B cell (primary cell): ENCODE data around the gene STXBP4. TPM values are rescaled to one million over a fixed set of nuclear protein-coding genes. Genes with fewer than 3 reads are reported as not detected.

Experiments
- ATAC-seq: fragments of 200-7000 bp; cut with Tn5 transposase; one replicate; pipeline ENCODE4 v1.10.0; 2021; ENCODE audit warnings: low read depth, mild to moderate bottlenecking, moderate number of reproducible peaks, moderate library complexity
- CTCF ChIA-PET: fragments of 350-600 bp; sonication (Branson Sonifier 250); formaldehyde crosslinking; loops from one replicate; lab custom pipeline; 2021; ENCODE audit warnings: antibody characterized with exemption, inconsistent platforms; lab: Charles Lee
- POLR2A ChIA-PET: fragments of 350-600 bp; sonication (Branson Sonifier 250); formaldehyde crosslinking; loops from one replicate; lab custom pipeline; 2021; ENCODE audit warnings: antibody characterized with exemption; lab: Charles Lee
- DNase-seq: peaks from one replicate; pipeline ENCODE4 v3.0.0; 2013
- H2AFZ ChIP-seq: 2 replicates; pipeline ENCODE4 v1.6.1; 2012; ENCODE audit warnings: mild to moderate bottlenecking, low read depth, low read length; ENCODE audit not compliant: insufficient read depth, poor library complexity, severe bottlenecking
- H3K27ac ChIP-seq, 2 donors: 1 replicate in 1 of 2; 2 replicates in 1 of 2; pipeline ENCODE4 v1.5.1; 2012 to 2013; ENCODE audit warnings: low read length in 2 of 2, mild to moderate bottlenecking in 2 of 2, moderate library complexity in 1 of 2
- H3K27me3 ChIP-seq, 4 experiments: fragments of 200-600 bp in 1 of 4; sonication (generic) in 1 of 4; replicated peaks in 1 of 4; 1 replicate in 2 of 4; 2 replicates in 2 of 4; pipeline versions ENCODE4 v1.6.1 to v1.7.0; 2013 to 2016; ENCODE audit warnings: low read length in 3 of 4, mild to moderate bottlenecking in 2 of 4, mixed read lengths in 1 of 4, moderate library complexity in 1 of 4; ENCODE audit not compliant: insufficient read depth in 4 of 4, control insufficient read depth in 3 of 4; ENCODE audit errors: control extremely low read depth in 1 of 4
- H3K36me3 ChIP-seq, 2 experiments: replicated peaks in 1 of 2; 1 replicate in 1 of 2; 2 replicates in 1 of 2; pipeline versions ENCODE4 v1.6.1 to v1.7.1; 2013; ENCODE audit warnings: low read length in 1 of 2; ENCODE audit not compliant: insufficient read depth in 2 of 2, control insufficient read depth in 1 of 2; ENCODE audit errors: control extremely low read depth in 1 of 2, extremely low read depth in 1 of 2
- H3K4me1 ChIP-seq, 2 donors: fragments of 200-600 bp in 1 of 2; sonication (generic) in 1 of 2; 1 replicate in 1 of 2; 2 replicates in 1 of 2; pipeline versions ENCODE4 v1.5.1 to v1.6.1; 2013 to 2017; ENCODE audit warnings: low read length in 2 of 2; ENCODE audit not compliant: control insufficient read depth in 2 of 2, insufficient read depth in 2 of 2
- H3K4me2 ChIP-seq: replicated peaks from 2 replicates; pipeline ENCODE3; 2012; ENCODE audit warnings: mild to moderate bottlenecking, low read depth, low read length; ENCODE audit not compliant: poor library complexity, severe bottlenecking
- H3K4me3 ChIP-seq, 5 experiments: fragments of 200-600 bp in 1 of 5; sonication (generic) in 1 of 5; 1 replicate in 3 of 5; 2 replicates in 2 of 5; pipeline versions ENCODE4 v1.5.1 to v1.7.0; 2011 to 2016; ENCODE audit warnings: low read length in 4 of 5, mild to moderate bottlenecking in 4 of 5, low read depth in 2 of 5, control low read depth in 1 of 5, moderate library complexity in 1 of 5; ENCODE audit not compliant: insufficient read depth in 1 of 5; ENCODE audit errors: control extremely low read depth in 1 of 5, extremely low read depth in 1 of 5
- H3K79me2 ChIP-seq: fragments of 200-600 bp; sonication (generic); one replicate; pipeline ENCODE4 v1.6.0; 2016; ENCODE audit warnings: low read length; ENCODE audit not compliant: control insufficient read depth, insufficient read depth
- H3K9ac ChIP-seq: fragments of 200-600 bp; sonication (generic); 2 replicates; pipeline ENCODE4 v1.6.1; 2017; ENCODE audit warnings: mild to moderate bottlenecking, low read length, moderate library complexity
- H3K9me3 ChIP-seq, 3 donors: one replicate each; pipeline versions ENCODE4 v1.6.1 to v1.7.1; 2013; ENCODE audit warnings: low read length in 2 of 3; ENCODE audit not compliant: control insufficient read depth in 2 of 3, insufficient read depth in 1 of 3; ENCODE audit errors: control extremely low read depth in 1 of 3
- H4K20me1 ChIP-seq: 2 replicates; pipeline ENCODE4 v1.6.0; 2012; ENCODE audit warnings: mild to moderate bottlenecking, low read length; ENCODE audit not compliant: insufficient read depth, control insufficient read depth, poor library complexity, severe bottlenecking
- H3K27ac Mint-ChIP-seq: one replicate; pipeline ENCODE4 v1.8.0; 2021; ENCODE audit warnings: mixed read lengths
- H3K27me3 Mint-ChIP-seq: one replicate; pipeline ENCODE4 v1.8.0; 2021; ENCODE audit warnings: mixed read lengths
- H3K4me1 Mint-ChIP-seq: one replicate; pipeline ENCODE4 v1.8.0; 2021; ENCODE audit warnings: mixed read lengths
- H3K4me3 Mint-ChIP-seq: one replicate; pipeline ENCODE4 v1.8.0; 2021; ENCODE audit warnings: mixed read lengths
- H3K9me3 Mint-ChIP-seq: one replicate; pipeline ENCODE4 v1.8.0; 2022; ENCODE audit warnings: mixed read lengths; ENCODE audit not compliant: insufficient read depth
- CTCF ChIP-seq: fragments of 200-600 bp; IDR thresholded peaks from one replicate; pipeline ENCODE4 v1.8.0; 2022; ENCODE audit warnings: antibody characterized with exemption, mild to moderate bottlenecking
- EZH2 ChIP-seq: IDR thresholded peaks from 2 replicates; pipeline ENCODE4 v1.6.1; 2012; ENCODE audit warnings: borderline replicate concordance, low read depth, mild to moderate bottlenecking, moderate library complexity, low read length; ENCODE audit not compliant: insufficient read depth, poor library complexity, severe bottlenecking
- WGBS: methylation state at CpG from one replicate; pipeline ENCODE4 v1.1.5; 2013; ENCODE audit warnings: missing lambda C conversion rate; ENCODE audit not compliant: insufficient coverage; 5-methylcytosine and 5-hydroxymethylcytosine counted together
- intact Hi-C: fragments of 100-400 bp; cut with micrococcal nuclease; formaldehyde crosslinking; loops from one replicate; pipeline ENCODE4 v1.10.0; 2022
- polyA plus RNA-seq: library from polyadenylated mRNA; depleted of rRNA; stranded (reverse); fragments of >200 nt; gene quantifications from 2 replicates; pipeline ENCODE4 v1.2.3, GENCODE V29; 2012
- total RNA-seq, 2 donors: library from RNA; stranded (reverse); fragments of 120-200 nt in 1 of 2; gene quantifications; 1 replicate in 1 of 2; 2 replicates in 1 of 2; pipeline versions ENCODE4 v1.2.3 to v1.2.4, GENCODE V29; 2013 to 2022

The STXBP4 gene
- total and polyA plus RNA-seq, 2 donors (not counting 1 experiment from before 2014, with no cell fraction given): 1.2 to 11.4 TPM

DNA sequence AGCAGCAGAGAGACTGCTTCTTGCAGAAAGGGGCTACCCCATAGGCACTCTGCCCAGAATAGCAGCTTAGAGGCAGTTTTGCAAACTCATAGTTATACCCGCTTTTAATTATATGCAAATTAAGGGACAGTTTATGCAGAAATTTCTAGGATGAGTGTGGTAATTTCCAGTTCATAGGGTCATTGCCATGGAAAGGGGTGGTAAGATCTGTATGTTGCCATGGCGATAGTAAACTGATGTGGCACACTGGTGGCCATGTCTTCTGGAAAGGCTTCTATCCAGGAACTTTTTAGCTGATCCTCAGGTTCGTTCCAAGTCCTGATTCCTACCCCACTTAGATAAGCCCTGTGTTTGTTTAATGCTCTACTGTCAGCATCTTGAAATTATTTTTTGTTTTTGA is 6.2 kb downstream of the STXBP4 start:
- Histone ChIP-seq H3K27me3 (no peaks in the 10 kb centered on the region), H2AFZ (no peak overlapping the region), H3K36me3 (no peaks in the 10 kb centered on the region), H3K79me2 (peaks cover 6% of the 10 kb centered on the region), H3K27ac (no peak overlapping the region), H3K4me1 (peaks cover 0 to 3% of the 10 kb centered on the region in 2 donors), H3K9me3 (no peaks in the 10 kb centered on the region), H3K9ac (no peak overlapping the region), H3K4me3 (no peak overlapping the region), H3K4me2 (no peak overlapping the region), H4K20me1 (no peaks in the 10 kb centered on the region)
- no peaks in the 10 kb centered on the region for H3K27me3 Mint-ChIP-seq
- H3K4me3 Mint-ChIP-seq: no peak overlapping the region
- no peak for DNase-seq
- H3K9me3 Mint-ChIP-seq: no peaks in the 10 kb centered on the region
- no peak for TF ChIP-seq CTCF
- TF ChIP-seq EZH2: no peak
- CTCF ChIA-PET: interaction anchor here (1.1 to 2.0 kb wide), 3 partner anchors 18 to 552 kb away, joined by 3 to 9 read pairs (median 4); no protein-coding TSS in a partner anchor
- intact Hi-C loops: no loop called here
- POLR2A ChIA-PET: no interaction called here
- WGBS: 100% methylated on average over 1 of the region's 3 CpGs
- H3K4me1 Mint-ChIP-seq: peaks cover 2% of the 10 kb centered on the region
- ATAC-seq: no peak
- no peak overlapping the region for H3K27ac Mint-ChIP-seq

- Histone ChIP-seq H3K36me3 (no peaks in the 10 kb centered on the region), H3K4me3 (no peak overlapping the region), H3K27me3 (no peaks in the 10 kb centered on the region), H3K27ac (no peak overlapping the region), H3K9me3 (peaks cover 4 to 8% (median 5%) of the 10 kb centered on the region in 3 donors), H4K20me1 (no peaks in the 10 kb centered on the region), H3K9ac (no peak overlapping the region), H3K4me1 (no peaks in the 10 kb centered on the region), H3K4me2 (no peak overlapping the region), H2AFZ (no peak overlapping the region), H3K79me2 (peaks cover 6% of the 10 kb centered on the region)
- no peak for DNase-seq
- TF ChIP-seq EZH2 (no peak), CTCF (no peak)
- CTCF ChIA-PET: no interaction called here
- Mint-ChIP-seq H3K4me1 (peaks cover under 1% of the 10 kb centered on the region), H3K4me3 (no peak overlapping the region), H3K9me3 (no peaks in the 10 kb centered on the region), H3K27ac (no peak overlapping the region), H3K27me3 (no peaks in the 10 kb centered on the region)
- intact Hi-C loops: no loop called here
- ATAC-seq: no peak
- 93% methylated on average over 3 of the region's 3 CpGs for whole genome bisulfite sequencing
- POLR2A ChIA-PET: no interaction called here
Measured at GRCh38 chr17:54976316-54976715, 7.8 kb downstream of the STXBP4 start.
